Measurements from ENCODE around the gene TAAR9.

The TAAR9 gene

GRCh38 chr6:132505158-132505557, 32.9 kb upstream of the TAAR9 start:
- H3K4me3 ChIP-seq (ENCODE audit: control insufficient read depth, low read depth, low read length) = no peak overlapping the region
- no peak for TF ChIP-seq CTCF (IDR thresholded peaks at IDR 0.05; ENCODE audit: control insufficient read depth, insufficient read depth, low read depth, low read length, missing control alignments)
- DNase-seq (ENCODE audit: low read depth) = no peak

GRCh38 chr6:132506461-132506860, 31.6 kb upstream of the TAAR9 start:
- DNase-seq (ENCODE audit: low read depth) = no peak
- no peak for TF ChIP-seq CTCF (IDR thresholded peaks at IDR 0.05; ENCODE audit: control insufficient read depth, insufficient read depth, low read depth, low read length, missing control alignments)

GRCh38 chr6:132506869-132507808, 30.9 kb upstream of the TAAR9 start:
- no peak for TF ChIP-seq CTCF (IDR thresholded peaks at IDR 0.05; ENCODE audit: control insufficient read depth, insufficient read depth, low read depth, low read length, missing control alignments)
- DNase-seq (ENCODE audit: low read depth) = no peak
- H3K4me3 ChIP-seq (ENCODE audit: control insufficient read depth, low read depth, low read length) = no peak overlapping the region

More at GRCh38 chr6:132506461-132506860, 31.6 kb upstream of the TAAR9 start:
- no peak overlapping the region for H3K4me3 ChIP-seq (ENCODE audit: control insufficient read depth, low read depth, low read length)

- no peak overlapping the region; the same call in 1 of the 2 replicates for H3K4me3 ChIP-seq (ENCODE audit: control insufficient read depth, low read depth, low read length)
- no peak for DNase-seq (ENCODE audit: low read depth)
- no peak for TF ChIP-seq CTCF (IDR thresholded peaks at IDR 0.05; ENCODE audit: control insufficient read depth, insufficient read depth, low read depth, low read length, missing control alignments)
Measured at GRCh38 chr6:132511210-132511830, 26.8 kb upstream of the TAAR9 start.

- peak overlapping the region; percentile 96 for H3K4me3 ChIP-seq (ENCODE audit: control insufficient read depth, low read depth, low read length)
- DNase-seq (ENCODE audit: low read depth) = no peak
- no peak for TF ChIP-seq CTCF (IDR thresholded peaks at IDR 0.05; ENCODE audit: control insufficient read depth, insufficient read depth, low read depth, low read length, missing control alignments)
Measured at GRCh38 chr6:132511831-132512220, 26.3 kb upstream of the TAAR9 start.

- DNase-seq (ENCODE audit: low read depth) = no peak
- no peak for TF ChIP-seq CTCF (IDR thresholded peaks at IDR 0.05; ENCODE audit: control insufficient read depth, insufficient read depth, low read depth, low read length, missing control alignments)
- H3K4me3 ChIP-seq (ENCODE audit: control insufficient read depth, low read depth, low read length) = peak overlapping the region; percentile 96
Measured at GRCh38 chr6:132512342-132512637, 25.8 kb upstream of the TAAR9 start.

All from AG09309 (cell line).